Vagina (tissue), 2 donors: ENCODE measurements around the gene CBX8. TPM values are rescaled to one million over a fixed set of nuclear protein-coding genes. Genes with fewer than 3 reads are reported as not detected.

Source experiments
- DNase-seq, 2 donors: peaks; one replicate each; pipeline ENCODE4 v3.0.0-alpha.2; 2017; ENCODE audit errors: extremely low spot score in 2 of 2
- H3K27ac ChIP-seq: fragments of 200-600 bp; sonication (generic); one replicate; pipeline ENCODE4 v1.5.1; 2019
- H3K27me3 ChIP-seq: fragments of 200-600 bp; sonication (generic); one replicate; pipeline ENCODE4 v1.5.1; 2019
- H3K36me3 ChIP-seq, 2 donors: fragments of 200-600 bp; sonication (generic); one replicate each; pipeline ENCODE4 v1.5.1; 2017 to 2019
- H3K4me1 ChIP-seq: fragments of 200-600 bp; sonication (generic); one replicate; pipeline ENCODE4 v1.5.1; 2019
- H3K4me3 ChIP-seq, 2 donors: fragments of 200-600 bp; sonication (generic); 1 replicate in 1 of 2; 2 replicates in 1 of 2; pipeline ENCODE4 v1.5.1; 2016 to 2019
- H3K9me3 ChIP-seq: fragments of 200-600 bp; sonication (generic); one replicate; pipeline ENCODE4 v1.5.1; 2019
- POLR2A ChIP-seq, 2 donors: fragments of 450-650 bp; IDR thresholded peaks; one replicate each; pipeline ENCODE4 v1.6.1; 2017; ENCODE audit warnings: antibody characterized with exemption in 2 of 2, mild to moderate bottlenecking in 2 of 2, moderate library complexity in 2 of 2
- POLR2AphosphoS5 ChIP-seq, 2 donors: sonication (generic); formaldehyde crosslinking; IDR thresholded peaks; one replicate each; pipeline ENCODE4 v1.9.0; 2017; ENCODE audit warnings: antibody characterized with exemption in 2 of 2, mild to moderate bottlenecking in 2 of 2, low read depth in 1 of 2; ENCODE audit not compliant: insufficient read depth in 1 of 2
- intact Hi-C: fragments of 100-400 bp; cut with DNase I; formaldehyde crosslinking; loops from one replicate; pipeline ENCODE4 v1.15.1; 2023
- total RNA-seq: library from RNA; depleted of rRNA; stranded (reverse); fragments of >200 nt; gene quantifications from one replicate; pipeline ENCODE4 v1.2.3, GENCODE V29; 2016
- TF ChIP-seq, protein P1 (sequence below), 3 experiments: fragments of 450-650 bp in 2 of 3; fragments of 200-600 bp in 1 of 3; sonication (generic) in 1 of 3; IDR thresholded peaks; one replicate each; pipeline ENCODE4 v1.5.1; 2017 to 2019; ENCODE audit warnings: antibody characterized with exemption in 3 of 3, mild to moderate bottlenecking in 2 of 3, moderate library complexity in 2 of 3

Gene CBX8
- total RNA-seq, 1 donor from 2014 or later, result 0.98 TPM

DNA sequence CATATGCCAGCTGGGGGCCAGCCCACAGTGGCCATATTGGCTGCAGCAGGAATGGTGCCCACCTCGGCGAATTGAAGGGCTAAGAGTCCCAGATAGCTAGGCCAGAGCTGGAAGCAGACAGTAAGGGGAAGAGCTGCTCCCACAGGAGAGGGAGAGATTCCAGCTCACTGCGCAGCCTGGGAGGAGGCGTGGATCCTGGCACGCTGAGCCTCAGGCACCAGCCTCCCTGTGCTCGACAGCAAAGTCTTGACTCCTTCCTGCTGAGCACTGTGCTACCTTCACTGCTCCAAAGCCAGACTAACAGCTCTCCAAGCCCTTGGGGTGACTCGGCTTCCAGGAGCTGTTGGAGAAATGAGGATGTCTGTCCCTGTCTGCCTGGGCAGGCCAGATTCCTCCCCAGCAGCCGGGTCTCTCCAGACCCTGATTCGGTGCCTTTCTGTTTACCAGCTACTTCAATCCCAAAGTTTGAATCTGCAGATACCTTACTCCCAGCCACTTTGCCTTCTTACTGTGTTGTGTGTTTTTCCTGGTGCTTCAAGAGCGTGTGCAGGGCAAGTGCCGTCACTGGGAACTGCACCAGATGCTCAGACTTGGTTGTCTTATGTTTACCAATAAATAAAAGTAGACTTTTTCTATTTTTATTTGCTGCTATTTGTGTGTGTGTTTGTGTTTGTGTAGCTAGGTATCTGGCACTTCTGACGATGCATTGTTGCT lies 9.8 kb downstream of the CBX8 start:
- intact Hi-C loops, result no loop called here
- no peak overlapping the region for H3K27ac ChIP-seq
- H3K27me3 ChIP-seq, result peaks cover 21% of the 10 kb centered on the region

GRCh38 chr17:79785900-79786810 lies 10.7 kb downstream of the CBX8 start:
- Histone ChIP-seq H3K36me3 (no peaks in the 10 kb centered on the region), H3K27ac (no peak overlapping the region), H3K27me3 (peaks cover 12% of the 10 kb centered on the region), H3K4me1 (peaks cover 17% of the 10 kb centered on the region), H3K4me3 (no peak overlapping the region), H3K9me3 (no peaks in the 10 kb centered on the region)
- no peak for DNase-seq
- TF ChIP-seq POLR2A (IDR thresholded peaks at IDR 0.05) (no peak), POLR2AphosphoS5 (IDR thresholded peaks at IDR 0.05; ENCODE audit: insufficient read depth in 1 of 2, low read depth in 1 of 2) (no peak)
- TF ChIP-seq, protein P1, sequence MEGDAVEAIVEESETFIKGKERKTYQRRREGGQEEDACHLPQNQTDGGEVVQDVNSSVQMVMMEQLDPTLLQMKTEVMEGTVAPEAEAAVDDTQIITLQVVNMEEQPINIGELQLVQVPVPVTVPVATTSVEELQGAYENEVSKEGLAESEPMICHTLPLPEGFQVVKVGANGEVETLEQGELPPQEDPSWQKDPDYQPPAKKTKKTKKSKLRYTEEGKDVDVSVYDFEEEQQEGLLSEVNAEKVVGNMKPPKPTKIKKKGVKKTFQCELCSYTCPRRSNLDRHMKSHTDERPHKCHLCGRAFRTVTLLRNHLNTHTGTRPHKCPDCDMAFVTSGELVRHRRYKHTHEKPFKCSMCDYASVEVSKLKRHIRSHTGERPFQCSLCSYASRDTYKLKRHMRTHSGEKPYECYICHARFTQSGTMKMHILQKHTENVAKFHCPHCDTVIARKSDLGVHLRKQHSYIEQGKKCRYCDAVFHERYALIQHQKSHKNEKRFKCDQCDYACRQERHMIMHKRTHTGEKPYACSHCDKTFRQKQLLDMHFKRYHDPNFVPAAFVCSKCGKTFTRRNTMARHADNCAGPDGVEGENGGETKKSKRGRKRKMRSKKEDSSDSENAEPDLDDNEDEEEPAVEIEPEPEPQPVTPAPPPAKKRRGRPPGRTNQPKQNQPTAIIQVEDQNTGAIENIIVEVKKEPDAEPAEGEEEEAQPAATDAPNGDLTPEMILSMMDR (IDR thresholded peaks at IDR 0.05), result no peak
- intact Hi-C loops, result no loop called here

More for the DNA sequence above, 9.8 kb downstream of the CBX8 start:
- TF ChIP-seq POLR2A (IDR thresholded peaks at IDR 0.05) (no peak), POLR2AphosphoS5 (IDR thresholded peaks at IDR 0.05; ENCODE audit: insufficient read depth in 1 of 2, low read depth in 1 of 2) (no peak)
- TF ChIP-seq, protein P1 (IDR thresholded peaks at IDR 0.05), result no peak
- Histone ChIP-seq H3K36me3 (no peaks in the 10 kb centered on the region), H3K4me1 (peaks cover 26% of the 10 kb centered on the region), H3K9me3 (no peaks in the 10 kb centered on the region), H3K4me3 (no peak overlapping the region)
- no peak for DNase-seq

DNA sequence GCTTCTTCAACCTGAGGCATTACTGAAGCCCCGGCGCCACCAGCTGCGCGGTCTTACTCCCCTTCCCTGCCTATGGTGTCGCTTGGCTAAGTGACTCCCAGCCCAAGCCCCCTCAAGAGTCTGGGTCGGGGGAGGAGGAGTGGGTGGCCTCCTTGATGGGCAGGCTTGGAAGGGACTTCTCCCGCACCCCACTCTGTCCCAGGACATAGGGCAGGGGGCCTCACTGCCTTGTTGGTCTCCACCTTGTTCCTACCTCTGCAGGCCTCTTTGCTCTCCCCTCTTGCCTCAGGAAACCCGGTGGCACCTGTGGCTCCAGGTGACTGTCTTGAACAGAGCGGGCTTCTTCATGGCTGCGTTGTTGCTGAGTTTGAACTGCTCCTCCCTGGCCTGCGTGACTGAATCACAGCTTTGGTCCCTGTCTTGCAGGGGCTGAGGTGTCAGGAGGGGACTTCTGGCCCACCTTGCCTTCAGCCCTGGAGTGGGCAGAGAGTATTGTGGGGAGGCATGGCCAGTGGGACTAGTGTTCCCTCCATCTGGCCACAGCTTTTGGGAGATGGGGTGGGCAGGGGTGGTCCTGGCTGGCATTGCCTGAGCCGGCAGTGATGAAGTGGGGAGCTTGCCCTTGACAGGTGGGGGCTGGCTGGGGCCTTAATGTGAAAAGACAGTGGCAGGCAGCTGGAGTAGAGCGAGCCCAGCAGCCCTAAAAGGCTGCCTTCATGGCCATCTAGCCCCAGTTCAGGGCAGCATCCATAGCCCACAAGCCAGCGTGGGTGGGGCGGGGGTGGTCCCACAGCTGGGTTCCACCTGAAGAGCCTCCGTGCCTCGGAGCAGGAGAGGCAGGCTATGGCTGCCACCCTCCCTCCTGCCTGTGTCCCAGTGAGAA lies 11.6 kb downstream of the CBX8 start:
- Histone ChIP-seq H3K27me3 (peaks cover 3% of the 10 kb centered on the region), H3K4me1 (peaks cover 9% of the 10 kb centered on the region), H3K4me3 (no peak overlapping the region), H3K9me3 (no peaks in the 10 kb centered on the region), H3K36me3 (no peaks in the 10 kb centered on the region), H3K27ac (no peak overlapping the region)
- intact Hi-C loops, result no loop called here
- TF ChIP-seq, protein P1 (IDR thresholded peaks at IDR 0.05), result no peak
- TF ChIP-seq POLR2AphosphoS5 (IDR thresholded peaks at IDR 0.05; ENCODE audit: insufficient read depth in 1 of 2, low read depth in 1 of 2) (no peak), POLR2A (IDR thresholded peaks at IDR 0.05) (no peak)
- DNase-seq, result no peak

DNA sequence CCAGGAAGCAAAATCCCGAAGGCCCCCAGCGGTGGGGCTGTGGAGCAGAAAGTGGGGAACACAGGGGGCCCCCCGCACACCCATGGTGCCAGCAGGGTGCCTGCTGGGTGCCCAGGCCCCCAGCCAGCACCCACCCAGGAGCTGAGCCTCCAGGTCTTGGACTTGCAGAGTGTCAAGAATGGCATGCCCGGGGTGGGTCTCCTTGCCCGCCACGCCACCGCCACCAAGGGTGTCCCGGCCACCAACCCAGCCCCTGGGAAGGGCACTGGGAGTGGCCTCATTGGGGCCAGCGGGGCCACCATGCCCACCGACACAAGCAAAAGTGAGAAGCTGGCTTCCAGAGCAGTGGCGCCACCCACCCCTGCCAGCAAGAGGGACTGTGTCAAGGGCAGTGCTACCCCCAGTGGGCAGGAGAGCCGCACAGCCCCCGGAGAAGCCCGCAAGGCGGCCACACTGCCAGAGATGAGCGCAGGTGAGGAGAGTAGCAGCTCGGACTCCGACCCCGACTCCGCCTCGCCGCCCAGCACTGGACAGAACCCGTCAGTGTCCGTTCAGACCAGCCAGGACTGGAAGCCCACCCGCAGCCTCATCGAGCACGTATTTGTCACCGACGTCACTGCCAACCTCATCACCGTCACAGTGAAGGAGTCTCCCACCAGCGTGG lies 12.4 kb downstream of the CBX8 start:
- Histone ChIP-seq H3K9me3 (no peaks in the 10 kb centered on the region), H3K36me3 (no peaks in the 10 kb centered on the region), H3K27ac (no peak overlapping the region), H3K4me1 (peaks cover 2% of the 10 kb centered on the region), H3K27me3 (no peaks in the 10 kb centered on the region), H3K4me3 (no peak overlapping the region)
- TF ChIP-seq POLR2AphosphoS5 (IDR thresholded peaks at IDR 0.05; ENCODE audit: insufficient read depth in 1 of 2, low read depth in 1 of 2), result no peak
- TF ChIP-seq POLR2A (IDR thresholded peaks at IDR 0.05), result no peak
- TF ChIP-seq, protein P1 (IDR thresholded peaks at IDR 0.05), result no peak
- intact Hi-C loops, result no loop called here
- no peak for DNase-seq
